SIG-M5 (cell line): ENCODE results near the gene IGF2BP1.
"Not testable (repeated sequence)": the region's sequence is repeated elsewhere in the genome, so short reads cannot be mapped to it uniquely, and the experiment has no call there.

ENCODE experiments used
- DNase-seq: peaks from one replicate; lab custom pipeline; 2025; lab: John Stamatoyannopoulos, UW

Gene IGF2BP1

GRCh38 chr17:49054342-49055092 lies 57.3 kb downstream of the IGF2BP1 start:
- DNase-seq: no peak

- no peak for DNase-seq
Measured at GRCh38 chr17:49055181-49055927, 58.2 kb downstream of the IGF2BP1 start.

- no peak for DNase-seq
Measured at GRCh38 chr17:49061524-49061943, 64.3 kb downstream of the IGF2BP1 start.

DNA sequence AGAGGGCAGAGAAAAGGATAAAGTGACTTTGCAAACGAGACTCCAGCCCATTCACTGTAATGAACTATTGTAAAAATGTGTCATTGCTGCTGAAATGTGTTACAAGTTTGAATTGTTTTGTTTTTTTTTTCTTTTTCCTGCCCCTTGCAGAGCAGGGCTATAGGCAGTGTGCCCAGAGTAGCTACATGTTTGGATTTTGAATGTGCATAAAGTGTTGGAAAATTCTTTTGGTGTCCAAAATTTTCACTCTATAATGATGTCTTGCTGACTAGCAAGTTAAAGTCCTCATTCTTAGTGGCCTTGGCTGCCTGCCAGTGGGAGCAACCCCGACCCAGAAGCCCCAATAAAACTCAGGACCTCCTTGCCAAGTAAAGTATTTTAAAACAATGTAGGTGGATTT lies 66.5 kb downstream of the IGF2BP1 start:
- no peak for DNase-seq

DNA sequence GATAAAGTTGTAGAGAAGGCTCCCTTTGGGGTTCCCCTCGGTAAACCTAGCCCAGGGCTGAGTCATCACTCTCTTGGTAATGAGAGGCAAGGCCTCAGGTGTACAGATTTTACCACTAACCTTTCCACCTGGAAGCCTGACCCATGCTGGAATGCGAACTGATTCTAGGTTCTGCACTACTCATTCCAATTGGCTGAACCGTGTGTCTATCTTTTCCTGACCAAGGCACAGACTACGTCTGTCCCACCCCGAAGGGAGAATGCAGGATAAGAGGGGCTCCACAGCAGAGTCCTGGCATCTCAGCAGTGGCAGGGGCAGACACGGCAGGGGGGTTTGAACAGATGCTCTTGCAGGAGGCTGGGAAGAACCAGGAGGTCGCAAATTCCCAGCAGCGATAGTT lies 70.0 kb downstream of the IGF2BP1 start:
- DNase-seq: no peak

GRCh38 chr17:49069585-49070273 lies 72.5 kb downstream of the IGF2BP1 start:
- DNase-seq: no peak

- DNase-seq: no peak
Measured at GRCh38 chr17:49071106-49071505, 73.9 kb downstream of the IGF2BP1 start.

GRCh38 chr17:49074851-49075540 lies 77.8 kb downstream of the IGF2BP1 start:
- DNase-seq: no peak

DNA sequence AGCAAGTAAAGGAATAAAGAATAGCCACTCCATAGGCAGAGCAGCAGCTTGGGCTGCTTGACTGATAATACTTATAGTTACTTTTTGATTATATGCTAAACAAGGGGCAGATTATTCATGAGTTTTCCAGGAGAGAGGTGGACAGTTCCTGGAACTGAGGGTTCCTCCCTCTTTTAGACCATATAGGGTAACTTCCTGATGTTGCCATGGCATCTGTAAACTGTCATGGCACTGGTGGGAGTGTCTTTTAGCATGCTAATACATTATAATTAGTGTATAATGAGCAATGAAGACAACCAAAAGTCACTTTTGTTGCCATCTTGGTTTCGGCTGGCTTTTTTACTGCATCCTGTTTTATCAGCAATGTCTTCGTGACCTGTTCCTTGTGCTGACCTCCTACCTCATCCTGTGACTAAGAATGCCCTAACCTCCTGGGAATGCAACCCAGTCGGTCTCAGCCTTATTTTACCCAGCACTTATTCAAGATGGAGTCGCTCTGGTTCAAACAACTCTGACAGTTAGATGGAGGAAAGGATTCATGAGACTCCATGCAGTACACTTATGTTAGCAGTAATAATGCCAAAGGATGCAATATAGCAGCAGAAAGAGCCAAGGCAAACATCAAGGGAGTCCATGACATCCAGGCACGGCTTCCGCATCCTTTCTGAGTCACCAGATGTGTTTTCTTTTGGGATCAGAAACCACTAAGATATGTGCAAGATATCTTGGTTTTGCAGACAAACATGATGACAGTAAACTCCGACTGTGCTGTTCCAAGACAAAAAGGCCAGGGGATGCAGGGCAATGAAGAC lies 79.6 kb downstream of the IGF2BP1 start:
- no peak for DNase-seq

GRCh38 chr17:49078248-49078647 lies 81.1 kb downstream of the IGF2BP1 start:
- no peak for DNase-seq

DNA sequence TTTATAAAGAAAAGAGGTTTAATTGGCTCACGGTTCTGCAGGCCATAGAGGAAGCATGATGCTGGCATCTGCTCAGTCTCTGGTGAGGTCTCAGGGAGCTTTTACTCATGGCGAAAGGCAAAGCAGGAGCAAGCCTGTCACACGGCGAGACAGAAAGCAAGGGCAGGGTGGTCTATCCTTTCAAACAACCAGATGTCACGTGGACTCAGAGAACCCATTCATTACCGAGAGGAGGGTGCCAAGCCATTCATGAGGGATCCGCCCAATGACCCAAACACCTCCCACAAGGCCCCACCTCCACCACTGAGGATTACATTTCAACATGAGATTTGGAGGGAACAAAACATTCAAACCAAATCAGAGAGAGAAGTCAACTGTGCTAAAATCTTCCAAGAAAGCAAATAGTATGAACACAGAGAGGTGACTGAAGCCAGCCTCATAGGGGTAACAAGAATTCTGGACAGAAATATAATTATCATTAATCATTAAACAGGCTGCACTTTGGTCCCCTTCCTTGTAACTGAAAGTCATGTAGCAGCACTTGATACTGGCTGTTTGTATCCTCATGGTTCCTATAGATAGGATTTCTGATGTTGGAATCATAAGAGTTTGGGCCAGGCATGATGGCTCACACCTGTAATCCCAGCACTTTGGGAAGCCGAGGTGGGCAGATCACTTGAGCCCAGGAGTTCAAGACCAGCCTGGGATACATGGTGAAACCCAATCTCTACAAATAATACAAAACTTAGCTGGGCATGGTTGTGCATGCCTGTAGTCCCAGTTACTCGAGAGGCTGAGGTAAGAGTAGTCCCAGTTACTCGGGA lies 82.9 kb downstream of the IGF2BP1 start:
- DNase-seq: no peak

- no peak for DNase-seq
Measured at GRCh38 chr17:49082231-49082630, 85.0 kb downstream of the IGF2BP1 start.

DNA sequence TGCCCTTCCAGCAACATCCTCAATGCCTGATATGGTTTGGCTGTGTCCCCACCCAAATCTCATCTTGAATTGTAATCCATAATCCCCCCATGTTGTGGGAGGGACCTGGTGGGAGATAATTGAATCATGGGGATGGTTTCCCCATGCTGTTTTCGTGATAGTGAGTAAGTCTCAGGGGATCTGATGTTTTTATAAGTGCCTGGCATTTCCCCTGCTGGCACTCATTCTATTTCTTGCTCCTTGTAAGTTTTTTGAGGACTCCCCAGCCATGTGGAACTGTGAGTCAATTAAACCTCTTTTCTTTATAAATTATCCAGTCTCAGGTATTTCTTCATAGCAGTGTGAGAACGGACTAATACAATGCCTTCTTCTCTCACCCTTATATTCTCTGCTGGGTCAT lies 87.9 kb downstream of the IGF2BP1 start:
- DNase-seq: not testable (repeated sequence)

- no peak for DNase-seq
Measured at GRCh38 chr17:49085565-49086315, 88.6 kb downstream of the IGF2BP1 start.

DNA sequence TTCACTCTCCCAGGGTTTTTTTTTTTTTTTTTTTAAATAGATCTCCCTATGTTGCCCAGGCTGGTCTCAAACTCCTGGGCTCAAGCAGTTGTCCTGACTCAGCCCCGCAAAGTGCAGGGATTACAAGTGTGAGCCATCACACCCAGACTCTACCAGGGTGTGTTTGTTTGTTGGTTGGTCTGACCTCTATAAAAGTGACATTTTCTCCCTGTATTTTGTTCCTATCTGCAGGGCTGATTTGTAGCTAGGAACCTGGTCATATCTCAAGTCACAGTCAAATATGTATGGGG lies 89.1 kb downstream of the IGF2BP1 start:
- DNase-seq: no peak

GRCh38 chr17:49086649-49087048 lies 89.5 kb downstream of the IGF2BP1 start:
- DNase-seq: no peak

DNA sequence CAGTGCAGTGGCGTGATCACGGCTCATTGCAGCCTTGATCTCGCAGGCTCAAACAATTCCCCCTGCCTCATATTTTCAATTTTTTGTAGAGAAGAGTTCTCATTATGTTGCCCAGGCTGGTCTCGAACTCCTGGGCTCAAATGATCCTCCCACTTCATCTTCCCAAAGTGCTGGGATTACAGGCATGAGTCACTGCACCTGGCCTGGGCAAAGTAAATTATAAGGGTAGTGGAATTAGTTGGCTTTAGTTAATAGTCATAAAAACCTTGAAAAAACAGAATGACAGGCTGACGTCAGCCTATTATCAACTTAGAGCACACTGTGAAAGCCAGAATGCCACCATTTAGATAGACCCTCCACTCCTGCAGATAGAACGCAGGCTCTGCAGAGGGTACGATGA lies 91.9 kb downstream of the IGF2BP1 start:
- no peak for DNase-seq

GRCh38 chr17:49090878-49091594 lies 93.9 kb downstream of the IGF2BP1 start:
- no peak for DNase-seq

- no peak for DNase-seq
Measured at GRCh38 chr17:49093131-49093530, 95.9 kb downstream of the IGF2BP1 start.
